HEK293 (cell line): ENCODE results near the gene GH1.

Experiments used
- CTCF ChIA-PET: fragments of 350-600 bp; formaldehyde crosslinking; extraction: SDS; loops from one replicate; lab custom pipeline; 2021; ENCODE audit warnings: antibody characterized with exemption; lab: Yijun Ruan, JAX
- POLR2A ChIA-PET: fragments of 300-600 bp; formaldehyde crosslinking; extraction: SDS; loops from one replicate; lab custom pipeline; 2020; ENCODE audit warnings: antibody characterized with exemption, inconsistent platforms; lab: Yijun Ruan, JAX
- H3K27ac ChIP-seq: fragments of 200-500 bp; sonication (Bioruptor generic); 2 replicates; pipeline ENCODE4 v1.5.1; 2014; ENCODE audit warnings: low read depth, low read length, control low read depth, inconsistent platforms; ENCODE audit errors: extremely low read depth
- H3K36me3 ChIP-seq, 2 experiments: fragments of 200-500 bp in 1 of 2; sonication (Bioruptor generic) in 1 of 2; 1 replicate in 1 of 2; 2 replicates in 1 of 2; pipeline ENCODE4 v1.5.1; 2014 to 2017; ENCODE audit warnings: inconsistent platforms in 2 of 2, low read length in 2 of 2; ENCODE audit not compliant: control insufficient read depth in 2 of 2, insufficient read depth in 1 of 2
- H3K4me1 ChIP-seq: fragments of 200-500 bp; sonication (Bioruptor generic); 2 replicates; pipeline ENCODE4 v1.5.1; 2014; ENCODE audit warnings: mild to moderate bottlenecking, low read length, inconsistent platforms; ENCODE audit not compliant: control insufficient read depth, insufficient read depth
- H3K4me3 ChIP-seq: 2 replicates; pipeline ENCODE4 v1.5.1; 2011; ENCODE audit warnings: low read depth, mild to moderate bottlenecking, control low read depth, low read length, moderate library complexity
- H3K9me3 ChIP-seq: fragments of 200-500 bp; sonication (Bioruptor generic); 2 replicates; pipeline ENCODE4 v1.5.1; 2014; ENCODE audit warnings: low read depth, low read length, inconsistent platforms; ENCODE audit not compliant: control insufficient read depth, insufficient read depth
- GLI2 ChIP-seq: fragments of 450-650 bp; formaldehyde crosslinking; IDR thresholded peaks from 2 replicates; pipeline ENCODE4; 2017; ENCODE audit warnings: missing biosample characterization, missing genetic modification characterization, low read depth, borderline replicate concordance
- HOXC10 ChIP-seq: sonication (generic); formaldehyde crosslinking; IDR thresholded peaks from 2 replicates; pipeline ENCODE4 v1.8.1; 2023; ENCODE audit warnings: mild to moderate bottlenecking, missing genetic modification reagents
- KLF1 ChIP-seq: fragments of 450-650 bp; formaldehyde crosslinking; IDR thresholded peaks from 2 replicates; pipeline ENCODE4 v1.5.1; 2016; ENCODE audit warnings: missing biosample characterization, missing genetic modification characterization
- KLF17 ChIP-seq: fragments of 450-650 bp; formaldehyde crosslinking; IDR thresholded peaks from 2 replicates; pipeline ENCODE4 v1.5.1; 2016; ENCODE audit warnings: missing biosample characterization, missing genetic modification characterization
- KLF8 ChIP-seq: fragments of 450-650 bp; formaldehyde crosslinking; IDR thresholded peaks from 2 replicates; pipeline ENCODE4 v1.5.1; 2016; ENCODE audit warnings: missing biosample characterization, missing genetic modification characterization
- MYNN ChIP-seq: fragments of 450-650 bp; formaldehyde crosslinking; IDR thresholded peaks from 2 replicates; pipeline ENCODE4 v1.5.1; 2016; ENCODE audit warnings: missing biosample characterization, missing genetic modification characterization, borderline replicate concordance
- PBX3 ChIP-seq: sonication (generic); formaldehyde crosslinking; IDR thresholded peaks from 2 replicates; pipeline ENCODE4 v1.8.1; 2022; ENCODE audit warnings: mild to moderate bottlenecking, moderate library complexity, missing genetic modification reagents
- SALL2 ChIP-seq: fragments of 450-650 bp; formaldehyde crosslinking; IDR thresholded peaks from 2 replicates; pipeline ENCODE4 v1.5.0; 2017; ENCODE audit warnings: missing biosample characterization, mild to moderate bottlenecking, missing genetic modification characterization, borderline replicate concordance
- SP2 ChIP-seq: fragments of 450-650 bp; formaldehyde crosslinking; IDR thresholded peaks from 2 replicates; pipeline ENCODE4 v1.5.1; 2016; ENCODE audit warnings: missing biosample characterization, missing genetic modification characterization
- SP7 ChIP-seq: fragments of 450-650 bp; formaldehyde crosslinking; IDR thresholded peaks from 2 replicates; pipeline ENCODE4 v1.5.1; 2016; ENCODE audit warnings: missing biosample characterization, missing genetic modification characterization
- YY2 ChIP-seq: fragments of 450-650 bp; formaldehyde crosslinking; IDR thresholded peaks from 2 replicates; pipeline ENCODE4 v1.5.1; 2016; ENCODE audit warnings: missing biosample characterization, missing genetic modification characterization
- ZBTB7A ChIP-seq: fragments of 450-650 bp; formaldehyde crosslinking; IDR thresholded peaks from 2 replicates; pipeline ENCODE4 v1.5.1; 2016; ENCODE audit warnings: low read depth, missing biosample characterization, missing genetic modification characterization
- ZNF148 ChIP-seq: fragments of 450-650 bp; formaldehyde crosslinking; IDR thresholded peaks from 2 replicates; pipeline ENCODE4 v1.5.0; 2017; ENCODE audit warnings: missing biosample characterization, missing genetic modification characterization, borderline replicate concordance
- ZNF169 ChIP-seq: fragments of 450-650 bp; formaldehyde crosslinking; IDR thresholded peaks from 2 replicates; pipeline ENCODE4 v1.5.1; 2016; ENCODE audit warnings: missing biosample characterization, missing genetic modification characterization
- ZNF223 ChIP-seq: fragments of 450-650 bp; formaldehyde crosslinking; IDR thresholded peaks from 2 replicates; pipeline ENCODE4 v1.5.1; 2016; ENCODE audit warnings: missing biosample characterization, missing genetic modification characterization
- ZNF350 ChIP-seq: fragments of 450-650 bp; formaldehyde crosslinking; IDR thresholded peaks from 2 replicates; pipeline ENCODE4 v1.5.0; 2017; ENCODE audit warnings: missing biosample characterization, mild to moderate bottlenecking, missing genetic modification characterization
- ZNF391 ChIP-seq: fragments of 450-650 bp; formaldehyde crosslinking; IDR thresholded peaks from 2 replicates; pipeline ENCODE4 v1.5.1; 2016; ENCODE audit warnings: low read depth, missing biosample characterization, missing genetic modification characterization, borderline replicate concordance
- ZNF398 ChIP-seq: fragments of 450-650 bp; formaldehyde crosslinking; IDR thresholded peaks from 2 replicates; pipeline ENCODE4 v1.5.1; 2017; ENCODE audit warnings: missing biosample characterization, missing genetic modification characterization
- ZNF416 ChIP-seq: fragments of 450-650 bp; formaldehyde crosslinking; IDR thresholded peaks from 2 replicates; pipeline ENCODE4 v1.5.1; 2016; ENCODE audit warnings: missing biosample characterization, missing genetic modification characterization
- ZNF473 ChIP-seq: fragments of 450-650 bp; formaldehyde crosslinking; IDR thresholded peaks from 2 replicates; pipeline ENCODE4 v1.5.1; 2017; ENCODE audit warnings: missing biosample characterization, missing genetic modification characterization
- ZNF513 ChIP-seq: fragments of 450-650 bp; IDR thresholded peaks from 2 replicates; pipeline ENCODE4 v1.5.1; 2018; ENCODE audit warnings: missing biosample characterization, missing genetic modification characterization
- ZNF521 ChIP-seq: fragments of 450-650 bp; formaldehyde crosslinking; IDR thresholded peaks from 2 replicates; pipeline ENCODE4 v1.5.1; 2017; ENCODE audit warnings: missing biosample characterization, mild to moderate bottlenecking, missing genetic modification characterization
- ZNF555 ChIP-seq: fragments of 450-650 bp; formaldehyde crosslinking; conservative IDR thresholded peaks from 2 replicates; pipeline ENCODE4 v1.5.1; 2017; ENCODE audit warnings: missing biosample characterization, mild to moderate bottlenecking, missing genetic modification characterization, inconsistent platforms
- ZNF560 ChIP-seq: fragments of 450-650 bp; formaldehyde crosslinking; IDR thresholded peaks from 2 replicates; pipeline ENCODE4 v1.5.1; 2017; ENCODE audit warnings: missing biosample characterization, missing genetic modification characterization, borderline replicate concordance
- ZNF580 ChIP-seq: fragments of 450-650 bp; formaldehyde crosslinking; IDR thresholded peaks from 2 replicates; pipeline ENCODE4 v1.5.1; 2016; ENCODE audit warnings: missing biosample characterization, missing genetic modification characterization
- ZNF624 ChIP-seq: fragments of 450-650 bp; formaldehyde crosslinking; IDR thresholded peaks from 2 replicates; pipeline ENCODE4 v1.5.1; 2017; ENCODE audit warnings: missing biosample characterization, missing genetic modification characterization
- ZNF664 ChIP-seq: fragments of 450-650 bp; formaldehyde crosslinking; IDR thresholded peaks from 2 replicates; pipeline ENCODE4 v1.5.1; 2016; ENCODE audit warnings: missing biosample characterization, missing genetic modification characterization
- ZNF791 ChIP-seq: fragments of 450-650 bp; formaldehyde crosslinking; IDR thresholded peaks from 2 replicates; pipeline ENCODE4 v1.5.1; 2016; ENCODE audit warnings: missing biosample characterization, missing genetic modification characterization
- ZXDB ChIP-seq: fragments of 450-650 bp; formaldehyde crosslinking; IDR thresholded peaks from 2 replicates; pipeline ENCODE4 v1.5.1; 2016; ENCODE audit warnings: missing biosample characterization, missing genetic modification characterization

Gene GH1

GRCh38 chr17:63941162-63941561 lies 22.5 kb upstream of the GH1 start (continued):
- TF ChIP-seq ZNF560 (tag by site-specific recombination) = no peak
- TF ChIP-seq ZNF473 (tag by site-specific recombination) = no peak
- TF ChIP-seq ZNF624 (tag by site-specific recombination) = no peak
- no peak for TF ChIP-seq SALL2
- no peak for TF ChIP-seq ZNF350
- TF ChIP-seq KLF1 = no peak
- TF ChIP-seq ZNF391 = no peak
- TF ChIP-seq ZNF148 = no peak

GRCh38 chr17:63940584-63940983 lies 21.9 kb upstream of the GH1 start:
- Histone ChIP-seq H3K4me1 (no peaks in the 10 kb centered on the region), H3K4me3 (no peak overlapping the region), H3K27ac (no peak overlapping the region), H3K9me3 (no peaks in the 10 kb centered on the region), H3K36me3 (no peaks in the 10 kb centered on the region)
- POLR2A ChIA-PET = no interaction called here
- CTCF ChIA-PET = interaction anchor here (0.6 kb wide), 1 partner anchor 341 kb away, joined by 3 read pairs; no protein-coding TSS in a partner anchor
- TF ChIP-seq ZNF521 (tag by site-specific recombination) (no peak), ZBTB7A (tag by site-specific recombination) (no peak), MYNN (tag by site-specific recombination) (no peak), ZNF580 (tag by site-specific recombination) (no peak), GLI2 (tag by site-specific recombination) (no peak), KLF1 (no peak), ZNF513 (tag by site-specific recombination) (no peak), ZNF555 (no peak)

GRCh38 chr17:63939884-63940283 lies 21.2 kb upstream of the GH1 start:
- H3K27ac ChIP-seq = no peak overlapping the region
- CTCF ChIA-PET = no interaction called here
- TF ChIP-seq HOXC10 (CRISPR knock-in tag) (no peak), ZNF398 (tag by site-specific recombination) (no peak), ZNF664 (tag by site-specific recombination) (no peak), ZNF169 (tag by site-specific recombination) (no peak), KLF17 (no peak), ZNF791 (tag by site-specific recombination) (no peak), YY2 (tag by site-specific recombination) (no peak), SP2 (tag by site-specific recombination) (no peak), ZNF416 (tag by site-specific recombination) (no peak), SP7 (no peak), PBX3 (no peak), KLF8 (tag by site-specific recombination) (no peak), ZNF223 (tag by site-specific recombination) (no peak), ZNF391 (no peak), ZXDB (tag by site-specific recombination) (no peak)

More at GRCh38 chr17:63939884-63940283, 21.2 kb upstream of the GH1 start:
- no peak overlapping the region for H3K4me3 ChIP-seq
- no peaks in the 10 kb centered on the region for H3K4me1 ChIP-seq
- POLR2A ChIA-PET = no interaction called here
- H3K36me3 ChIP-seq = no peaks in the 10 kb centered on the region
- H3K9me3 ChIP-seq = no peaks in the 10 kb centered on the region
